HepG2 (cell line): Measurements from ENCODE around the gene PRM2. TPM values are rescaled to one million over a fixed set of nuclear protein-coding genes. Genes with fewer than 3 reads are reported as not detected.
A peak's percentile ranks its signal among the peaks of the same experiment; 100 is the strongest.

ENCODE experiments used
- MED1 ChIP-seq: sonication (generic); formaldehyde crosslinking; IDR thresholded peaks from 2 replicates; pipeline ENCODE4 v1.4.0; 2020; ENCODE audit warnings: missing genetic modification reagents
- NFKBIZ ChIP-seq: IDR thresholded peaks from 2 replicates; pipeline ENCODE4 v1.6.1; 2018; ENCODE audit warnings: missing genetic modification reagents, missing compliant biosample characterization
- ZBTB20 ChIP-seq: sonication (generic); formaldehyde crosslinking; IDR thresholded peaks from 2 replicates; pipeline ENCODE4 v1.8.1; 2023; ENCODE audit warnings: missing genetic modification reagents, low read depth, mild to moderate bottlenecking, borderline replicate concordance
- ZNF10 ChIP-seq: sonication (generic); formaldehyde crosslinking; IDR thresholded peaks from 2 replicates; pipeline ENCODE4 v1.4.0; 2020; ENCODE audit warnings: mild to moderate bottlenecking, low read depth, missing genetic modification reagents, borderline replicate concordance
- ZNF33A ChIP-seq: sonication (generic); formaldehyde crosslinking; IDR thresholded peaks from 2 replicates; pipeline ENCODE4 v1.5.1; 2020; ENCODE audit warnings: missing genetic modification reagents, mild to moderate bottlenecking, moderate library complexity, borderline replicate concordance
- ZNF546 ChIP-seq: sonication (generic); formaldehyde crosslinking; conservative IDR thresholded peaks from 2 replicates; pipeline ENCODE4 v1.8.1; 2023; ENCODE audit warnings: mild to moderate bottlenecking, missing genetic modification reagents
- ZNF773 ChIP-seq: sonication (generic); formaldehyde crosslinking; IDR thresholded peaks from 2 replicates; pipeline ENCODE4 v1.4.0; 2020; ENCODE audit warnings: missing genetic modification reagents, borderline replicate concordance
- ZNF782 ChIP-seq: sonication (generic); formaldehyde crosslinking; IDR thresholded peaks from 2 replicates; pipeline ENCODE4 v1.4.0; 2020; ENCODE audit warnings: missing genetic modification reagents, mild to moderate bottlenecking, borderline replicate concordance
- ZNF841 ChIP-seq: sonication (generic); formaldehyde crosslinking; IDR thresholded peaks from 2 replicates; pipeline ENCODE4 v1.8.1; 2023; ENCODE audit warnings: missing genetic modification reagents, borderline replicate concordance
- polyA plus RNA-seq, 8 experiments: library from polyadenylated mRNA; depleted of rRNA in 3 of 8; stranded (reverse) in 7 of 8; unstranded in 1 of 8; fragments of >200 nt; fragmentation: Illumina TruSeq in 4 of 8; extraction: Trizol in 4 of 8; gene quantifications; 2 replicates each; pipeline versions ENCODE4 v1.2.1 to v1.2.3, GENCODE V29; 2011 to 2016; ENCODE audit warnings: low read depth in 4 of 8, missing spikeins in 1 of 8, mixed read lengths in 1 of 8; ENCODE audit not compliant: insufficient read depth in 1 of 8
- total RNA-seq, 5 experiments: library from RNA; depleted of rRNA; stranded (reverse); fragments of >200 nt; fragmentation: Illumina TruSeq; extraction: Trizol; gene quantifications; 2 replicates each; pipeline ENCODE4 v1.2.3, GENCODE V29; 2016; ENCODE audit warnings: low read depth in 1 of 5
- TF ChIP-seq, protein P1 (sequence below), 2 experiments: sonication (generic) in 1 of 2; formaldehyde crosslinking in 1 of 2; IDR thresholded peaks; 2 replicates each; pipeline versions ENCODE4 v1.4.0 to v1.6.1; 2016 to 2020; ENCODE audit warnings: borderline replicate concordance in 1 of 2, low read depth in 1 of 2, mild to moderate bottlenecking in 1 of 2, missing genetic modification reagents in 1 of 2
- TF ChIP-seq, protein P2 (sequence below): sonication (generic); formaldehyde crosslinking; IDR thresholded peaks from 2 replicates; pipeline ENCODE4 v1.5.1; 2020; ENCODE audit warnings: mild to moderate bottlenecking, missing genetic modification reagents, borderline replicate concordance
- TF ChIP-seq, protein P3 (sequence below): sonication (generic); formaldehyde crosslinking; IDR thresholded peaks from 2 replicates; pipeline ENCODE4 v1.5.1; 2020; ENCODE audit warnings: missing genetic modification reagents, mild to moderate bottlenecking, borderline replicate concordance
- TF ChIP-seq, protein P4 (sequence below): sonication (generic); formaldehyde crosslinking; IDR thresholded peaks from 2 replicates; pipeline ENCODE4 v1.8.1; 2023; ENCODE audit warnings: mild to moderate bottlenecking, missing genetic modification reagents

PRM2 gene
- total and polyA plus RNA-seq, 2 of the 13 experiments (the other 11 are each of a cell fraction or from before 2014, with no cell fraction given): 0.54 TPM; not detected in 1

DNA sequence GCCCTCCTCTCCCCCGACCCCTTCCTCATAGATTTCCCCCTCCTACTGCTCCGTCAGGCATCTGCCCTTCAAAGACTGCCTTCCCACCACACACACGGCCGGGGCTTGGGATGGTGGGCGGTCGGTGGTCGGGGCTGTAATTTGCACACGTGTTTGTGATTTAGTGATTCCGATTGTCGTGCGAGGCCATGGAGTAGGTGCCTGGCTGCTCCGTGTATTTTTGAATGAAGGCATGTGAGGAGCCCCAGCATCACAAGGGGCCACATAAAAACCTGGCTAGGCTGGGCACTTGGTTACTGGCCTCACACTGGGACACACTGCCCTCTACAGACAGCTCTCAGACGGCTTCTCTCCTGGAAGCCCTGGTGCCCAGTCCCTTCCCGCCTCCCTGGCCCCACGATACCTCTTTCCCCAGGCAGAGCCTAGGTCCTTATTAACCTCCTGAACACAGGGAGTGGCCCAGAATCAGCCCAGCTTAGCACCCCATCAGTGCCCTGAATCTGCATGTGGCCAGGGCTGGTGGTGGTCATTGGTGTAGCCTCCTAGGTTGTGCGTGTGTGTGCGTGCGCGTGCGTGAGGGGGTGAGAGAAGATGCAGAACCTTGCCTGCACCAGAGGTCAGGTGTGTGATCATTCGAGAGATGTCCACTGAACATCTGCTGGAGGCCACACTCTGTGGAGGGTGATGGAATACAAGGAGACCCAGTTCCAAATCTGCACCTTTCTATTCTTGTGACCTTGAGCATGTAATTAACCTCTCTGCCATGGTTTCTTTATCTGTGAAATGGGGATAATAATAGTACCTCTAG lies 18.9 kb downstream of the PRM2 start (continued):
- TF ChIP-seq, protein P1, sequence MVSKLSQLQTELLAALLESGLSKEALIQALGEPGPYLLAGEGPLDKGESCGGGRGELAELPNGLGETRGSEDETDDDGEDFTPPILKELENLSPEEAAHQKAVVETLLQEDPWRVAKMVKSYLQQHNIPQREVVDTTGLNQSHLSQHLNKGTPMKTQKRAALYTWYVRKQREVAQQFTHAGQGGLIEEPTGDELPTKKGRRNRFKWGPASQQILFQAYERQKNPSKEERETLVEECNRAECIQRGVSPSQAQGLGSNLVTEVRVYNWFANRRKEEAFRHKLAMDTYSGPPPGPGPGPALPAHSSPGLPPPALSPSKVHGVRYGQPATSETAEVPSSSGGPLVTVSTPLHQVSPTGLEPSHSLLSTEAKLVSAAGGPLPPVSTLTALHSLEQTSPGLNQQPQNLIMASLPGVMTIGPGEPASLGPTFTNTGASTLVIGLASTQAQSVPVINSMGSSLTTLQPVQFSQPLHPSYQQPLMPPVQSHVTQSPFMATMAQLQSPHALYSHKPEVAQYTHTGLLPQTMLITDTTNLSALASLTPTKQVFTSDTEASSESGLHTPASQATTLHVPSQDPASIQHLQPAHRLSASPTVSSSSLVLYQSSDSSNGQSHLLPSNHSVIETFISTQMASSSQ (IDR thresholded peaks at IDR 0.05; ENCODE audit: low read depth): no peak
- TF ChIP-seq, protein P1 (CRISPR knock-in tag; IDR thresholded peaks at IDR 0.05; ENCODE audit: borderline replicate concordance): peak; percentile 60
- TF ChIP-seq ZNF546 (no peak), ZNF10 (CRISPR knock-in tag) (0 out of 2 replicates have a peak, but pooled peaks have one; percentile 89), ZBTB20 (CRISPR knock-in tag) (peak; percentile 66; the same call in 1 of the 2 replicates), MED1 (CRISPR knock-in tag) (peak; percentile 90), ZNF33A (CRISPR knock-in tag) (no peak; the same call in none of the 2 replicates), ZNF782 (CRISPR knock-in tag) (peak; percentile 68; the same call in 1 of the 2 replicates), ZNF841 (no peak), NFKBIZ (peak; percentile 29; the same call in 1 of the 2 replicates), ZNF773 (CRISPR knock-in tag) (no peak)
- TF ChIP-seq, protein P2, sequence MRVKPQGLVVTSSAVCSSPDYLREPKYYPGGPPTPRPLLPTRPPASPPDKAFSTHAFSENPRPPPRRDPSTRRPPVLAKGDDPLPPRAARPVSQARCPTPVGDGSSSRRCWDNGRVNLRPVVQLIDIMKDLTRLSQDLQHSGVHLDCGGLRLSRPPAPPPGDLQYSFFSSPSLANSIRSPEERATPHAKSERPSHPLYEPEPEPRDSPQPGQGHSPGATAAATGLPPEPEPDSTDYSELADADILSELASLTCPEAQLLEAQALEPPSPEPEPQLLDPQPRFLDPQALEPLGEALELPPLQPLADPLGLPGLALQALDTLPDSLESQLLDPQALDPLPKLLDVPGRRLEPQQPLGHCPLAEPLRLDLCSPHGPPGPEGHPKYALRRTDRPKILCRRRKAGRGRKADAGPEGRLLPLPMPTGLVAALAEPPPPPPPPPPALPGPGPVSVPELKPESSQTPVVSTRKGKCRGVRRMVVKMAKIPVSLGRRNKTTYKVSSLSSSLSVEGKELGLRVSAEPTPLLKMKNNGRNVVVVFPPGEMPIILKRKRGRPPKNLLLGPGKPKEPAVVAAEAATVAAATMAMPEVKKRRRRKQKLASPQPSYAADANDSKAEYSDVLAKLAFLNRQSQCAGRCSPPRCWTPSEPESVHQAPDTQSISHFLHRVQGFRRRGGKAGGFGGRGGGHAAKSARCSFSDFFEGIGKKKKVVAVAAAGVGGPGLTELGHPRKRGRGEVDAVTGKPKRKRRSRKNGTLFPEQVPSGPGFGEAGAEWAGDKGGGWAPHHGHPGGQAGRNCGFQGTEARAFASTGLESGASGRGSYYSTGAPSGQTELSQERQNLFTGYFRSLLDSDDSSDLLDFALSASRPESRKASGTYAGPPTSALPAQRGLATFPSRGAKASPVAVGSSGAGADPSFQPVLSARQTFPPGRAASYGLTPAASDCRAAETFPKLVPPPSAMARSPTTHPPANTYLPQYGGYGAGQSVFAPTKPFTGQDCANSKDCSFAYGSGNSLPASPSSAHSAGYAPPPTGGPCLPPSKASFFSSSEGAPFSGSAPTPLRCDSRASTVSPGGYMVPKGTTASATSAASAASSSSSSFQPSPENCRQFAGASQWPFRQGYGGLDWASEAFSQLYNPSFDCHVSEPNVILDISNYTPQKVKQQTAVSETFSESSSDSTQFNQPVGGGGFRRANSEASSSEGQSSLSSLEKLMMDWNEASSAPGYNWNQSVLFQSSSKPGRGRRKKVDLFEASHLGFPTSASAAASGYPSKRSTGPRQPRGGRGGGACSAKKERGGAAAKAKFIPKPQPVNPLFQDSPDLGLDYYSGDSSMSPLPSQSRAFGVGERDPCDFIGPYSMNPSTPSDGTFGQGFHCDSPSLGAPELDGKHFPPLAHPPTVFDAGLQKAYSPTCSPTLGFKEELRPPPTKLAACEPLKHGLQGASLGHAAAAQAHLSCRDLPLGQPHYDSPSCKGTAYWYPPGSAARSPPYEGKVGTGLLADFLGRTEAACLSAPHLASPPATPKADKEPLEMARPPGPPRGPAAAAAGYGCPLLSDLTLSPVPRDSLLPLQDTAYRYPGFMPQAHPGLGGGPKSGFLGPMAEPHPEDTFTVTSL (CRISPR knock-in tag): no peak; the same call in 1 of the 2 replicates
- TF ChIP-seq, protein P3, sequence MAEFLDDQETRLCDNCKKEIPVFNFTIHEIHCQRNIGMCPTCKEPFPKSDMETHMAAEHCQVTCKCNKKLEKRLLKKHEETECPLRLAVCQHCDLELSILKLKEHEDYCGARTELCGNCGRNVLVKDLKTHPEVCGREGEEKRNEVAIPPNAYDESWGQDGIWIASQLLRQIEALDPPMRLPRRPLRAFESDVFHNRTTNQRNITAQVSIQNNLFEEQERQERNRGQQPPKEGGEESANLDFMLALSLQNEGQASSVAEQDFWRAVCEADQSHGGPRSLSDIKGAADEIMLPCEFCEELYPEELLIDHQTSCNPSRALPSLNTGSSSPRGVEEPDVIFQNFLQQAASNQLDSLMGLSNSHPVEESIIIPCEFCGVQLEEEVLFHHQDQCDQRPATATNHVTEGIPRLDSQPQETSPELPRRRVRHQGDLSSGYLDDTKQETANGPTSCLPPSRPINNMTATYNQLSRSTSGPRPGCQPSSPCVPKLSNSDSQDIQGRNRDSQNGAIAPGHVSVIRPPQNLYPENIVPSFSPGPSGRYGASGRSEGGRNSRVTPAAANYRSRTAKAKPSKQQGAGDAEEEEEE (CRISPR knock-in tag): peak; percentile 92; the same call in 1 of the 2 replicates
- TF ChIP-seq, protein P4, sequence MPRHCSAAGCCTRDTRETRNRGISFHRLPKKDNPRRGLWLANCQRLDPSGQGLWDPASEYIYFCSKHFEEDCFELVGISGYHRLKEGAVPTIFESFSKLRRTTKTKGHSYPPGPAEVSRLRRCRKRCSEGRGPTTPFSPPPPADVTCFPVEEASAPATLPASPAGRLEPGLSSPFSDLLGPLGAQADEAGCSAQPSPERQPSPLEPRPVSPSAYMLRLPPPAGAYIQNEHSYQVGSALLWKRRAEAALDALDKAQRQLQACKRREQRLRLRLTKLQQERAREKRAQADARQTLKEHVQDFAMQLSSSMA (CRISPR knock-in tag): peak; percentile 86; the same call in 1 of the 2 replicates
